K562 (cell line): ENCODE measurements around the gene SBK3. TPM values are rescaled to one million over a fixed set of nuclear protein-coding genes. Genes with fewer than 3 reads are reported as not detected.

Source experiments
- AFF4 ChIP-seq: sonication (generic); formaldehyde crosslinking; IDR thresholded peaks from 2 replicates; pipeline ENCODE4 v1.8.0; 2023; ENCODE audit warnings: mild to moderate bottlenecking, missing genetic modification reagents
- ARID3A ChIP-seq: IDR thresholded peaks from 2 replicates; pipeline ENCODE4 v1.6.1; 2012; ENCODE audit warnings: low read depth, low read length, improper control_type of control experiment, borderline replicate concordance
- ATF1 ChIP-seq, 2 experiments: fragments of 450-650 bp in 1 of 2; IDR thresholded peaks; 2 replicates each; pipeline ENCODE4 v1.6.1; 2016; ENCODE audit warnings: missing compliant biosample characterization in 1 of 2, missing genetic modification characterization in 1 of 2
- E2F3 ChIP-seq: fragments of 250-450 bp; sonication (Bioruptor Pico); IDR thresholded peaks from 2 replicates; pipeline ENCODE4 v1.4.0; 2020; ENCODE audit warnings: mild to moderate bottlenecking
- E2F4 ChIP-seq: sonication (generic); formaldehyde crosslinking; IDR thresholded peaks from 2 replicates; pipeline ENCODE4 v1.8.0; 2022; ENCODE audit warnings: mild to moderate bottlenecking, low read depth, missing genetic modification reagents
- IRF2 ChIP-seq: sonication (generic); formaldehyde crosslinking; IDR thresholded peaks from 2 replicates; pipeline ENCODE4 v1.8.1; 2022; ENCODE audit warnings: mild to moderate bottlenecking, missing genetic modification reagents
- MLX ChIP-seq, 2 experiments: fragments of 450-650 bp in 1 of 2; sonication (generic) in 1 of 2; formaldehyde crosslinking; conservative IDR thresholded peaks; 2 replicates each; pipeline versions ENCODE4 v1.4.0 to v1.8.1; 2020 to 2022; ENCODE audit warnings: mild to moderate bottlenecking in 1 of 2, missing genetic modification reagents in 1 of 2
- MXD1 ChIP-seq: fragments of 250-450 bp; sonication (Bioruptor Pico); IDR thresholded peaks from 2 replicates; pipeline ENCODE4 v1.8.0; 2021; ENCODE audit warnings: borderline replicate concordance, mild to moderate bottlenecking, moderate library complexity; ENCODE audit not compliant: poor library complexity, severe bottlenecking
- PHF8 ChIP-seq: fragments of 200-600 bp; sonication (generic); IDR thresholded peaks from 2 replicates; pipeline ENCODE4 v1.6.1; 2012; ENCODE audit warnings: mixed run types, mild to moderate bottlenecking, inconsistent platforms, low read length, moderate library complexity, borderline replicate concordance
- PPARD ChIP-seq: fragments of 250-450 bp; sonication (Bioruptor Pico); IDR thresholded peaks from 2 replicates; pipeline ENCODE4 v1.8.0; 2022; ENCODE audit warnings: inconsistent platforms, mild to moderate bottlenecking, moderate library complexity
- RNF2 ChIP-seq: sonication (generic); IDR thresholded peaks from 2 replicates; pipeline ENCODE4 v1.6.1; 2016
- RUNX1 ChIP-seq: sonication (generic); IDR thresholded peaks from 2 replicates; pipeline ENCODE4 v1.6.1; 2016; ENCODE audit warnings: antibody characterized with exemption, low read depth
- SIRT6 ChIP-seq: IDR thresholded peaks from one replicate; pipeline ENCODE4 v1.6.1; 2012; ENCODE audit warnings: low read depth, mild to moderate bottlenecking, control low read depth, inconsistent platforms, low read length, moderate library complexity
- SMARCA5 ChIP-seq: fragments of 450-650 bp; IDR thresholded peaks from 2 replicates; pipeline ENCODE4 v1.6.1; 2016
- SREBF1 ChIP-seq: fragments of 150-350 bp; IDR thresholded peaks from 2 replicates; pipeline ENCODE4 v1.6.1; 2014; ENCODE audit warnings: antibody characterized with exemption, low read depth, low read length, borderline replicate concordance
- XRCC5 ChIP-seq: fragments of 200-400 bp; formaldehyde crosslinking; IDR thresholded peaks from 2 replicates; pipeline ENCODE4 v1.6.1; 2017; ENCODE audit warnings: low read depth, mild to moderate bottlenecking, low read length
- ZNF134 ChIP-seq: fragments of 250-450 bp; sonication (Bioruptor Pico); conservative IDR thresholded peaks from 2 replicates; pipeline ENCODE4 v1.4.0; 2020
- ZNF431 ChIP-seq: sonication (generic); formaldehyde crosslinking; IDR thresholded peaks from 2 replicates; pipeline ENCODE4 v1.8.0; 2022; ENCODE audit warnings: mild to moderate bottlenecking, missing genetic modification reagents
- ZNF644 ChIP-seq: fragments of 200-800 bp; sonication (Bioruptor generic); IDR thresholded peaks from 2 replicates; pipeline ENCODE4 v1.6.1; 2016; ENCODE audit warnings: low read depth, missing genetic modification characterization, missing compliant biosample characterization
- polyA plus RNA-seq, 8 experiments: library from polyadenylated mRNA; depleted of rRNA in 4 of 8; stranded (reverse) in 5 of 8; unstranded in 3 of 8; fragments of >200 nt; fragmentation: Nextera tagmentation in 2 of 8; fragmentation: Illumina TruSeq in 1 of 8; extraction: Ambion mirVana in 2 of 8; extraction: Trizol in 1 of 8; gene quantifications; 2 replicates each; pipeline versions ENCODE4 v1.2.1 to v1.2.3, GENCODE V29; 2011 to 2014; ENCODE audit warnings: inconsistent platforms in 1 of 8, missing spikeins in 1 of 8
- total RNA-seq, 7 experiments: library from RNA; depleted of rRNA in 6 of 7; stranded (reverse); fragments of >200 nt in 6 of 7; fragmentation: Illumina TruSeq in 2 of 7; extraction: Trizol in 2 of 7; gene quantifications; 2 replicates each; pipeline versions ENCODE4 v1.2.1 to v1.2.3, GENCODE V29; 2011 to 2021; ENCODE audit warnings: low replicate concordance in 1 of 7

The SBK3 gene
- total and polyA plus RNA-seq, 9 of the 15 experiments (the other 6 are each of a cell fraction or from before 2014, with no cell fraction given): 0.11 to 0.43 (median 0.13) TPM; not detected in 6

DNA sequence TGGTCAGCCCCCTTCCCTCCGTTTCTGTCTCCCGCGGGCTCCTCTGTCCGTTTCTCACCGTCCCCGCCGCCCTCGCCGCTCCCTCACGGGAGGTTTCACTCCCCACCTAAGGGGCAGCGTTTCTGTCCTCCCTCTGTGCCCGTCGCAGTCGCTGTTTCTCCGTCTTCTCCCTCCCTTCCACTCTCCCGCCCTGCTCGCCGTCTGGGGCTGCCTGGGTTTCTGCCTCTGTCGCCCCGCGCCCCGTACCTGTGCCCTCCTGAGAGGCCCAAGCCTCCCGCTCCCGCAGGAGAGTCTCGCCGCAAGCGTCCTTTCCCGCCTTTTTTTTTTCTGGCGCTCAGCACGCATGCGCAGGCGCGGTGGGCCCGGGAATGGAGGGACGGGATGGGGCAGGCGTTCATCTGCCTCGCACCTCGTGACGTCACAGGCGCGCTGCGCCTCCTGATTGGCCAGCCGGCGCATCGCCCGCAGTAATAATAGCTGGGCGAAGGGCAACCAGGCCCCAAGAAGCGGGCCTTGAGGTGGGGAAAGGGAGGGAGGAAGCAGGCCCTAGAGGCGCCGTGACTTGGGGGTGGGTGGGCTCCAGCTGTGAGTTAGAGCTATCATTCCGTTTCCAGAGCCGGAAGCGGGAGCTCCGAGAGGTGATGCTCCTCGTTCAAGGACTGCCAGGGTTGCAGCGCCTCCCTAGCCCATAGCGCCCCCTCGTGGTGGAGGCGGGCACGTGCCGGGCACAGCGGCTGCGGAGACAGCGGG is 41.7 kb downstream of the SBK3 start (continued):
- TF ChIP-seq RNF2: peak; percentile 87; the same call in 1 of the 2 replicates
- TF ChIP-seq E2F4: peak; percentile 91
- TF ChIP-seq SIRT6: no peak
- TF ChIP-seq PHF8: peak; percentile 19; the same call in 1 of the 2 replicates
- TF ChIP-seq ARID3A: no peak
- 0 out of 2 replicates have a peak, but pooled peaks have one; percentile 21 for TF ChIP-seq XRCC5
- TF ChIP-seq AFF4 (CRISPR knock-in tag): peak; percentile 98
- TF ChIP-seq SREBF1: no peak
- TF ChIP-seq PPARD (CRISPR knock-in tag): no peak
- no peak for TF ChIP-seq RUNX1
- no peak for TF ChIP-seq MXD1 (CRISPR knock-in tag)
- peak; percentile 99 for TF ChIP-seq ZNF431 (CRISPR knock-in tag)
- no peak for TF ChIP-seq ZNF644 (tag)
- TF ChIP-seq ATF1 (CRISPR knock-in tag; IDR thresholded peaks at IDR 0.05): peak; percentile 84
- TF ChIP-seq ATF1 (tag; IDR thresholded peaks at IDR 0.05): peak; percentile 99
- peak in 1 of 2 experiments; percentile 97; a peak in 2 of 4 replicates for TF ChIP-seq MLX (CRISPR knock-in tag; conservative IDR thresholded peaks at IDR 0.05)
- TF ChIP-seq IRF2 (CRISPR knock-in tag): peak; percentile 95
- peak; percentile 98 for TF ChIP-seq E2F3 (CRISPR knock-in tag)
- no peak for TF ChIP-seq SMARCA5
- no peak for TF ChIP-seq ZNF134 (CRISPR knock-in tag)
